GM12801 (cell line): ENCODE data around the gene TMEM185A.

Experiments
- TF ChIP-seq, protein P1 (sequence below): IDR thresholded peaks from one replicate; pipeline ENCODE4 v1.5.1; 2011; ENCODE audit warnings: control low read depth; ENCODE audit not compliant: insufficient read length; ENCODE audit errors: extremely low read depth

The TMEM185A gene

DNA sequence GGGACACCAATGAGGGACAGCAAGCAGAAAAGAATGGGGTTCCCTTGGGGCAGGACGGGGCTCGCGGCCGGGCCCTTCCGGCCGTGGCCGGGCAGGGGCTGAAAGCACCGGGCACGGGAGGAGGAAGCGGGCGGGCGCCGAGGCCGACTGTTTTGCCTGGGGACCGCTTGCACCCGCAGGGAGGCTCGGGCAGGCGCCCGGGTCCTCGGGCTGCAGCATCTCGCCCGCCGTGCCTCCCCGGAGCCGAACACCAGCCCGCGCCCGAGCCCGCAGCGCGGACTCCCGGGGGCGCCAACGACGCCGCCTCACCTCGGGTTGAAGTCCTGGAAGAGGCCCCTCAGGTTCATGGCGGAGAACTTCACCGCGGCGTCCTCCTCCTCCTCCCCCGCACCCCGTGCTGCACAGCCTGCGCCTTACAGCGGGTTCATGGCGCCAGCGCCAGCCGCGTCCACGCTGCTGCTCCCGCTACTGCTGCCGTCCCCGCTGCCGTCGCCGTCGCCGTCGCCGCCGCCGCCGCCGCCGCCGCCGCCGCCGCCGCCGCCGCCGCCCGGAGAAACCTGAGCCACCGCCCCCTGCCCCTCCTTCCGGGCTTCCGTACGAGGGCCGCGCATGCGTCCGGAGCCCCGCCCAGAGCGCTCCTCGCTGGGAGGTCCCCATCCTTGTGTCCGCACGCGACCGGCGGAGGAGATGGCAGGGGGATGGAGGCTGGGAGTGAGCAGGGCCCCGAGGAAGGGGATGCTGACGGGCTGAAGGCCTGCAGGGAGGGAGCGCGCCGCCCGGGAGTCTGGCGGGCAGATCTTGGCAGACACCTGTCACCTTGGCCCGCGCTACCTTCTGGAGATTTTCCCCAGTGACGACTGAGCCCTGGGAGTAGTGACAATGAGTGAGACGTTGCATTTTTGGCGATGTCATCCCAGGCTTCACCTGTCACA, at the start of gene TMEM185A:
TMEM185A (minus strand) TSS at position 559 of the 932 bp plus-strand sequence; CDS start at position 347, 212 bp downstream.
- TF ChIP-seq, protein P1, sequence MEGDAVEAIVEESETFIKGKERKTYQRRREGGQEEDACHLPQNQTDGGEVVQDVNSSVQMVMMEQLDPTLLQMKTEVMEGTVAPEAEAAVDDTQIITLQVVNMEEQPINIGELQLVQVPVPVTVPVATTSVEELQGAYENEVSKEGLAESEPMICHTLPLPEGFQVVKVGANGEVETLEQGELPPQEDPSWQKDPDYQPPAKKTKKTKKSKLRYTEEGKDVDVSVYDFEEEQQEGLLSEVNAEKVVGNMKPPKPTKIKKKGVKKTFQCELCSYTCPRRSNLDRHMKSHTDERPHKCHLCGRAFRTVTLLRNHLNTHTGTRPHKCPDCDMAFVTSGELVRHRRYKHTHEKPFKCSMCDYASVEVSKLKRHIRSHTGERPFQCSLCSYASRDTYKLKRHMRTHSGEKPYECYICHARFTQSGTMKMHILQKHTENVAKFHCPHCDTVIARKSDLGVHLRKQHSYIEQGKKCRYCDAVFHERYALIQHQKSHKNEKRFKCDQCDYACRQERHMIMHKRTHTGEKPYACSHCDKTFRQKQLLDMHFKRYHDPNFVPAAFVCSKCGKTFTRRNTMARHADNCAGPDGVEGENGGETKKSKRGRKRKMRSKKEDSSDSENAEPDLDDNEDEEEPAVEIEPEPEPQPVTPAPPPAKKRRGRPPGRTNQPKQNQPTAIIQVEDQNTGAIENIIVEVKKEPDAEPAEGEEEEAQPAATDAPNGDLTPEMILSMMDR, result no peak

DNA sequence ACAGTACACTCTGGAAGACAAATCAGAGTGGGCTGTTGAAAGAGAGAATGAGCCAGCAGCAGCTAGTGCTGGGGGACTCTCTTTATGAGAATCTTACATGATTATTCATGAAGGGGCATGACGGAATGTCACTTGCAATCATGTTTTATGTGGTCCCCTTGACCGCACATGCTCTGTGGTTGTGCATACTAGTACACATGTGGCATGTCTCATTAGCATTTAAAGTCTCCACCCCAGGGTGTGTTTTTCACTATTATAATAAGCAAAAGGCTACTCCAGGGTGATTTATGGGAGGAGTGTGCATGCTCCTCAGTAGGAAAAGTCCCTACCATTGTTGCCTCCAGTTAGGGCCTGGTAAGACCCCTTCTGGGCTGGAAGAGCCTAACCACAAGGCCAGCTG, 49.6 kb upstream of the TMEM185A start:
- TF ChIP-seq, protein P1, result no peak

DNA sequence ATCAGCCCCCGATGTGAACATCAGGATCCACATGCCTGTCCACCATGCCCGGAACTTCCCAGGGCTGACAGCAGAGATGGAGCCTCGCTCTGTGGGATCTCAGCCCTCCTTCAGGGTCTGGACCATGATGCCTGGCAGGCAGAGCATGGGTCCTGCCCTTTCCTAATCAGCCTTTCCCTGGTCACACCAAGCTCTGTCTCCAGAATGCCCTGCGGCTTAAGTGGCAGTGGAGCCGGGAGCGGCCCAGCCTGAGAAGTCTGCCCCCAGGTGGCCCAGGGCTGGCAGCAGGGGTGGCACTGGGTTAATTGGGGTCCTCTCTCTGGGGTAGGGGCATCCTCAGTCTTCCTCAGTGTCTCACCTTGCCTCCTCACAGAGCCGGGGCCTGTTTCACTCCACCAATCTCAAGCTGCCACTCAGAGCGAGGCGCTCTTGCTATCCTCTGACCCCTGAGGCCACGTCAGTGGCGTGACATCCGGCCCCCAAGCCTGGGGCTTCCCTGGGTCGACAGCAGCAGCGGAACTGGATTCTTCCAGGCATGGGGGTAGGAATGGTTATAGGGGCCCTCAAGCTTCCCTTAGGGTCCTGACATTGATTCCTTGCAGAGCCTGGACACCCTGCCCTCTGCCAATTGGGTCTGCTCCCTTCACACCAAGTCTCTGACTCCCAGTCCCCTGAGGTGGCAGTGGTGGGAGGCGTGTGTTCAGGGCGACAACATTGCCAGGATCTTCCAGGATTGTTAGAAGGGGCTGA, 20.8 kb upstream of the TMEM185A start:
- TF ChIP-seq, protein P1, result no peak

DNA sequence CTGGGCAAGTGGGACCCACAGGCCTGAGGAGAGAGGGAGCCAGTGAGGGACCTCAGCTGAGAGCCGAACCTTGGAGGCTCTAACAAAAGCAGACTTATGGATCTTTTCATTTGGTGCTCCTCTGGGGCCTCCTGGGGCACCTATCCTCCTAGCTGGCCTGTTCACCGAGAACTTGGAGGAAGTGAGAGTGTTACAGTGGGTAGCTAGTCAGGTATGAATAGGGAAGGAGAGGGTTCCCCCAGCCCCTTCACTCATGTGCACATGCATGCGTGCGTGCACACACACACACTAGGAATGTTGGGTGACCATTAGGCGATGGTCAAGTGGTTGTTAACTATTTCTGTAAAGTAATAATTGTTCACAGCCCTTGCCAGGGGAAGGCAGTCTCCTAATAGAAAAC, 18.6 kb upstream of the TMEM185A start:
- TF ChIP-seq, protein P1, result no peak

DNA sequence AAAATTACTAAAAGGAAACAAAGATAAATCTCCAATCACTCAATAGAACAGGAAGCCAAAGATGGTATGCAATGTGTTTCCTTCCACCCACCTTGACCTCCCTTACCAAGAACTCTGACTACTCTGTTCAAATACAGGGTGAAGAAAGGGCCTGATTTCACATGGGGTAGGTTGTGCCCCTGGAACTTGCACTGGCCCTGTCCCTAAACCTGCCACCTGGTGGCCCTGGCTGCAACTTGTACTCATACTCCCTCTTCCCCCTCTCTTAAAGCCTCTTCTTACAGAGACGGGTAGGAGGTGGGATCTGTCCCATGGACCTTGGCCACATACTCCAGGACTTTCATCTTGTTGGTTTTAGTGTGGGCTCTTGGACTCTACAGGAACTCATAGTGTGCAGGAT, 17.3 kb upstream of the TMEM185A start:
- TF ChIP-seq, protein P1, result no peak

DNA sequence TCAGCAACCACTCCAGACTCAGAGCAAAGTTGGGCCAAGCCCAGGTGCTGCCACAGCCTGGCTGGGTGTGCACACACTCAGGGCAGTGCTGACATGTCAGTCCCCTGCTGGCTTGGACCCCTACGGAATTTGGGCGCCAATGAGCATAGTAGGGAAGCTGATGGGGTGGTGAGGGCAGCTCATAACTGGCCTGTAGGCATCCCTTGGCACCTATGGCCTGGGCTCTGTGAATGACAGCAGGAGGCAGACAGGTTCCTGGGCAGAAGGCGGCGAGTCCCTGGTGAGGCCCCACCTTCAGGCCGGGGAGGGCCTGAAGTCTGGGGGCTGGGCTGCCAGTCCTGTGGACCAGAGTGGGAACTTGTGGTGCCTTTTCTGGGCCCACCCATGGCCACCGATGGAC, 15.9 kb upstream of the TMEM185A start:
- TF ChIP-seq, protein P1, result no peak

DNA sequence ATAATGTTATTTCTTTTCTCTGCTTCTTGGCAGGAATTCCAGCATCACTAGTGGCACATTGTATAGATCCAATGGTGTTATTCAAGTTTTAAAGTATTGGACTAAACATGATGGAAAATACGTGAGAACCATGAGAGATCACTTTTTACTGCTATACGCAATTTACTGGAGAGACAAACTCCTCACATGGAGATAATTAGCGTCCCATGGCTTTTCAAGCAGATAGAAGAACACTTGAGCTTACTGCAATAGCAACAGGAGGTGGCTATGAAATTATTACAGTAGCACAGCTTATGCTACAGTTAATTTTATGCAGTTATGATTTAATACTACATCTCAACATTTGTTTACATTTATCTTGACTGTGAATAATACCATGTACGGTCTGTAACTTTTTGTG, 11.9 kb upstream of the TMEM185A start:
- TF ChIP-seq, protein P1, result no peak
